DMS114 treated with DMSO at 0.1 percent for 48 hours (cell line): Measurements from ENCODE around the gene ABCC8.

Source experiments
- DNase-seq: peaks from one replicate; lab custom pipeline; 2025; ENCODE audit not compliant: unreplicated experiment; lab: John Stamatoyannopoulos, UW

The ABCC8 gene

GRCh38 chr11:17389957-17390649 is 86.5 kb downstream of the ABCC8 start:
- DNase-seq, result no peak

- DNase-seq, result peak; percentile 22
These were observed 87.3 kb downstream of the ABCC8 start for GRCh38 chr11:17389211-17389956.

- DNase-seq, result no peak
These were observed 87.9 kb downstream of the ABCC8 start, which contains the start of gene KCNJ11 for GRCh38 chr11:17388609-17389210. TSS of gene KCNJ11 (minus strand) at chr11:17388659. CDS start at chr11:17388091, 568 bp downstream.

GRCh38 chr11:17387811-17388210 is 88.8 kb downstream of the ABCC8 start:
- no peak for DNase-seq

GRCh38 chr11:17387254-17387653 is 89.4 kb downstream of the ABCC8 start:
- DNase-seq, result no peak

- DNase-seq, result no peak
These were observed 90.1 kb downstream of the ABCC8 start for GRCh38 chr11:17386331-17387084.

- no peak for DNase-seq
These were observed 90.7 kb downstream of the ABCC8 start for GRCh38 chr11:17385926-17386325.

- DNase-seq, result no peak
These were observed 91.2 kb downstream of the ABCC8 start for GRCh38 chr11:17385492-17385891.

GRCh38 chr11:17384002-17384511 is 92.6 kb downstream of the ABCC8 start:
- DNase-seq, result peak; percentile 26

GRCh38 chr11:17383461-17383860 is 93.2 kb downstream of the ABCC8 start:
- DNase-seq, result no peak

GRCh38 chr11:17382046-17382728 is 94.5 kb downstream of the ABCC8 start:
- no peak for DNase-seq

GRCh38 chr11:17381156-17381555 is 95.5 kb downstream of the ABCC8 start:
- no peak for DNase-seq

- DNase-seq, result no peak
These were observed 97.1 kb downstream of the ABCC8 start for GRCh38 chr11:17379383-17380180.

GRCh38 chr11:17378655-17379054 is 98.0 kb downstream of the ABCC8 start:
- DNase-seq, result no peak

- DNase-seq, result no peak
These were observed 100.2 kb downstream of the ABCC8 start for GRCh38 chr11:17376493-17376892.

- no peak for DNase-seq
These were observed 101.1 kb downstream of the ABCC8 start for GRCh38 chr11:17375547-17375946.

- no peak for DNase-seq
These were observed 105.0 kb downstream of the ABCC8 start for GRCh38 chr11:17371614-17372013.

- no peak for DNase-seq
These were observed 106.9 kb downstream of the ABCC8 start for GRCh38 chr11:17369684-17370243.

- no peak for DNase-seq
These were observed 107.6 kb downstream of the ABCC8 start for GRCh38 chr11:17369094-17369493.
